ENCODE results near the gene ITPKA. TPM values are rescaled to one million over a fixed set of nuclear protein-coding genes. Genes with fewer than 3 reads are reported as not detected.

The ITPKA gene
- total RNA-seq, 1 experiment from 2014 or later: 4.3 TPM

GRCh38 chr15:41486286-41486685 lies 7.4 kb upstream of the ITPKA start:
- DNase-seq (ENCODE audit: low spot score): no peak
- H3K27me3 ChIP-seq (replicated peaks; ENCODE audit: insufficient read depth, low read depth, low read length, poor library complexity): no peaks in the 10 kb centered on the region
- CTCF ChIA-PET: no interaction called here
- H3K4me3 ChIP-seq (ENCODE audit: low read depth, low read length, poor library complexity, severe bottlenecking): no peak overlapping the region
- H3K36me3 ChIP-seq (ENCODE audit: insufficient read depth, low read length, poor library complexity, severe bottlenecking): peaks cover 3% of the 10 kb centered on the region
- no TSS peak for BruUV-seq (replicated peaks)
- TF ChIP-seq CTCF (conservative IDR thresholded peaks at IDR 0.05; ENCODE audit: low read depth, low read length) (no peak), EZH2 (IDR thresholded peaks at IDR 0.05; ENCODE audit: borderline replicate concordance, low read depth, low read length, poor library complexity, severe bottlenecking) (no peak)
- POLR2A ChIA-PET (ENCODE audit: low non-redundant PET): no interaction called here
- no peaks in the 10 kb centered on the region for H3K4me1 ChIP-seq (ENCODE audit: insufficient read depth, low read length, poor library complexity, severe bottlenecking)
- intact Hi-C loops (cut with micrococcal nuclease; ENCODE audit: unreplicated experiment): no loop called here
- H3K9me3 ChIP-seq (ENCODE audit: low read depth, low read length, poor library complexity, severe bottlenecking): no peaks in the 10 kb centered on the region
- no peak overlapping the region for H3K27ac ChIP-seq (ENCODE audit: low read depth, low read length, poor library complexity, severe bottlenecking)

- ChIA-PET CTCF (no interaction called here), POLR2A (ENCODE audit: low non-redundant PET) (no interaction called here)
- Histone ChIP-seq H3K4me3 (ENCODE audit: low read depth, low read length, poor library complexity, severe bottlenecking) (no peak overlapping the region), H3K36me3 (ENCODE audit: insufficient read depth, low read length, poor library complexity, severe bottlenecking) (no peaks in the 10 kb centered on the region), H3K9me3 (ENCODE audit: low read depth, low read length, poor library complexity, severe bottlenecking) (no peaks in the 10 kb centered on the region), H3K4me1 (ENCODE audit: insufficient read depth, low read length, poor library complexity, severe bottlenecking) (peaks cover under 1% of the 10 kb centered on the region), H3K27me3 (replicated peaks; ENCODE audit: insufficient read depth, low read depth, low read length, poor library complexity) (no peaks in the 10 kb centered on the region), H3K27ac (ENCODE audit: low read depth, low read length, poor library complexity, severe bottlenecking) (no peak overlapping the region)
- BruUV-seq (replicated peaks): no TSS peak
- intact Hi-C loops (cut with micrococcal nuclease; ENCODE audit: unreplicated experiment): no loop called here
- no peak for TF ChIP-seq EZH2 (IDR thresholded peaks at IDR 0.05; ENCODE audit: borderline replicate concordance, low read depth, low read length, poor library complexity, severe bottlenecking)
- TF ChIP-seq CTCF (conservative IDR thresholded peaks at IDR 0.05; ENCODE audit: low read depth, low read length): no peak
- no peak for DNase-seq (ENCODE audit: low spot score)
These were observed 6.3 kb upstream of the ITPKA start for GRCh38 chr15:41487381-41487780.

GRCh38 chr15:41487802-41488201 lies 5.9 kb upstream of the ITPKA start:
- Histone ChIP-seq H3K4me1 (ENCODE audit: insufficient read depth, low read length, poor library complexity, severe bottlenecking) (peaks cover 4% of the 10 kb centered on the region), H3K27ac (ENCODE audit: low read depth, low read length, poor library complexity, severe bottlenecking) (no peak overlapping the region), H3K9me3 (ENCODE audit: low read depth, low read length, poor library complexity, severe bottlenecking) (no peaks in the 10 kb centered on the region), H3K36me3 (ENCODE audit: insufficient read depth, low read length, poor library complexity, severe bottlenecking) (no peaks in the 10 kb centered on the region), H3K27me3 (replicated peaks; ENCODE audit: insufficient read depth, low read depth, low read length, poor library complexity) (no peaks in the 10 kb centered on the region), H3K4me3 (ENCODE audit: low read depth, low read length, poor library complexity, severe bottlenecking) (no peak overlapping the region)
- TF ChIP-seq EZH2 (IDR thresholded peaks at IDR 0.05; ENCODE audit: borderline replicate concordance, low read depth, low read length, poor library complexity, severe bottlenecking): no peak
- no peak for TF ChIP-seq CTCF (conservative IDR thresholded peaks at IDR 0.05; ENCODE audit: low read depth, low read length)
- CTCF ChIA-PET: no interaction called here
- intact Hi-C loops (cut with micrococcal nuclease; ENCODE audit: unreplicated experiment): no loop called here
- DNase-seq (ENCODE audit: low spot score): no peak
- no TSS peak for BruUV-seq (replicated peaks)
- POLR2A ChIA-PET (ENCODE audit: low non-redundant PET): no interaction called here
